Urothelium cell line (cell line): Measurements from ENCODE around the gene PRC1.
"Not testable (repeated sequence)": the region's sequence is repeated elsewhere in the genome, so short reads cannot be mapped to it uniquely, and the experiment has no call there.

Experiments
- DNase-seq: peaks from one replicate; pipeline ENCODE4 v3.0.0; 2011; ENCODE audit warnings: low spot score, mixed read lengths
- FAIRE-seq: peaks from 2 replicates; lab custom pipeline; 2011; peaks lifted over from hg19 to GRCh38; lab: Jason Lieb, UNC

Gene PRC1

GRCh38 chr15:90994417-90995311 lies at the start of gene PRC1:
TSS of gene PRC1 (minus strand) at chr15:90994535. CDS start at chr15:90994417, 118 bp downstream.
- FAIRE-seq: peak; percentile 44
- peak; percentile 100 for DNase-seq

- no peak for FAIRE-seq
- DNase-seq: no peak
Measured at GRCh38 chr15:91043202-91043874, 49.0 kb upstream of the PRC1 start.

GRCh38 chr15:91040856-91041255 lies 46.5 kb upstream of the PRC1 start:
- FAIRE-seq (no peak), DNase-seq (no peak)

DNA sequence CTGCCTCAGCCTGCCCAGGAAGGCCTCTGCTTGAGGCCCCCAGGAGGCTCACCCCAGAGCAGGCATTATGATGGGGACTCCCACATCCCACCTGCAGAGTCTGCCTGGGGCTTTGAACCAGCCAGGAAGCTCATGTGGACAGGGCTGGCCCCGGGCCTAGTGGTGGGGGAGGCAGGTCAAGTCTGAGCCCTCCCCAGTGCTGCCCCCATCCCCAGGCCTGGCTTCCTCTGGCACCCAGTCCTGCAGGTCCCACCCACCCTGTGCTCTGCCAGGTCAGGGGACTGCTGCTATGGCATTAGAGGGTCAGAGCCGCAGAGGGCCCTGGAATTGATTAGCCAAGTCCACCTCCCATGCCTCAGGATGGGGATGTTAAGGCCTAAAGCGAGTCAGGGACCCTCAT lies 45.7 kb upstream of the PRC1 start:
- FAIRE-seq: no peak
- DNase-seq: no peak

- FAIRE-seq (no peak), DNase-seq (peak; percentile 38)
Measured at GRCh38 chr15:91032919-91033803, 38.8 kb upstream of the PRC1 start.

- FAIRE-seq (no peak), DNase-seq (no peak)
Measured at GRCh38 chr15:91031796-91032195, 37.5 kb upstream of the PRC1 start.

DNA sequence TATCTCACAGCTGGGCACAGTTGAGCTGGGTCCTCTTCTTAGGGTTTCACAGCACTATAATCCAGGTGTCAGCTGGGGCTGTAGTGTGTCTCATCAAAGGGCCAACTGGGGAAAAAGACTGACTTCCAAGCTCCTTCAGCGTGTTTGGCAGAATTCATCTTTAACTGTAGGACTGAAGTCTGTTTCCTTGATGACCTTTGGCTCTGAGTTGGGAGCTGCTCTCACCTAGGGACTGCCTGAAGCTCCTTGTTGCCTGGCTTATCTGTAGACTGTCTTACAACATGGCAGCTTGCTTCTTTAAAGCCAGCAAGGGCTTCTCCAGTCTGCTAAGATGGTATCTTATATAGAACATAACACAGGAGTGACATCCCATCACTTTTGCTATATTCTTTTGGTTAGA lies 33.3 kb upstream of the PRC1 start:
- FAIRE-seq: peak; percentile 9
- DNase-seq: no peak

DNA sequence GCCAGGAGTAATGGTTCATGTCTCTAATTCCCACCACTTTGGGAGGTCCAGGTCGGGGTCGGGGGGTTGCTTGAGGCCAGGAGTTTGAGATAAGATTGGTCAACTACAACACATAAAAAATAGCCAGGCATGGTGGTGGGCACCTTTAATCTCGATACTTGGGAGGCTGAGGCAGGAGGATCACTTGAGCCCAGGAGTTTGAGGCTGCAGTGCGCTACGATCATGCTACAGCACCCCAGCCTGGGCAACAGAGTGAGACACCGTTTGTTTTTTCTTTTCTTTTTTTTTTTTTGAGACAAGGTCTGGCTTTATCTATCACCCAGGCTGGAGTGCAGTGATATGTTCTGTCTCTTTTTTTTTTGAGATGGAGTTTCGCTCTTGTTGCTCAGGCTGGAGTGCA lies 29.4 kb upstream of the PRC1 start:
- DNase-seq: no peak
- FAIRE-seq: no peak

- FAIRE-seq (no peak), DNase-seq (no peak)
Measured at GRCh38 chr15:91022832-91023129, 28.4 kb upstream of the PRC1 start.

DNA sequence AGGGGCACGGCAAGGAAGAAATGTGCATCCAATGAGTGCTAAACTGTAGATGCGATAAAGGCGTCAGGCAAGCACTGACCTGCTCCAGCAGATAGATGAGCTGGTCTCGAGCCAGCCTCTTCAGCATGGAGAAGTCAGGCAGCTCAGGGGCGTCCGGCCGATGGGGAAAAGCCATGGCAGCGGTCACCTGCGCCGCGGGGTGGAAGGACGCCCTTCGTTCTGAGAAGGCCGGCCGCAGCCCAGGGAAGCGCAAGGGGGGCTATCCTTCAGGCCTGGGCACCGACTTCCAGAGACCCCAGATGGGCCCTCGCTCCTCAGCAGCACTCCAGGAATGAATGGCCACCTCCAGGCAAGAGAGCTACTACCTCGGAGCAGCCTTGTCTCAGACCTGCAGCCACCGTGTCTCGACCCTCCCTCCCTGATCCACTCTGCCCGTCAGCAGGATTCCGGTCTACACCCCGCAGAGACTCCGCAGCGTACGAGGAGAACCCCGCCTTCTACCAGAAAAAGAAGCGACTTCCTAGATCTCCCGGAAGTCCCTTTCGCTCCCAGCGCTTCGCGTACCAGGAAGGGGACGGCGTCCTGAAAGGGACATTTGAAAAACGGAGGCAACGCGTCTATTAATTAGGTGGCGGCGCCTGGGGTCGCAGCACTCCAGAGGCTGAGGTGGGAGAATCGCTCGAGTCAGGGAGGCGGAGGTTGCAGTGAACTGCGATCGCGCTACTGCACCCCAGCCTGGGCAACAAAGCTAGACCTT lies 27.9 kb upstream of the PRC1 start, which contains the start of gene VPS33B:
Gene VPS33B, minus strand, starts transcription at position 520 of the 757 bp plus-strand sequence. Its CDS starts 345 bp downstream, at position 175.
- FAIRE-seq (no peak), DNase-seq (peak; percentile 84)

- FAIRE-seq (no peak), DNase-seq (no peak)
Measured at GRCh38 chr15:91021516-91022074, 27.3 kb upstream of the PRC1 start.

- no peak for FAIRE-seq
- DNase-seq: no peak
Measured at GRCh38 chr15:91018158-91018557, 23.8 kb upstream of the PRC1 start.

DNA sequence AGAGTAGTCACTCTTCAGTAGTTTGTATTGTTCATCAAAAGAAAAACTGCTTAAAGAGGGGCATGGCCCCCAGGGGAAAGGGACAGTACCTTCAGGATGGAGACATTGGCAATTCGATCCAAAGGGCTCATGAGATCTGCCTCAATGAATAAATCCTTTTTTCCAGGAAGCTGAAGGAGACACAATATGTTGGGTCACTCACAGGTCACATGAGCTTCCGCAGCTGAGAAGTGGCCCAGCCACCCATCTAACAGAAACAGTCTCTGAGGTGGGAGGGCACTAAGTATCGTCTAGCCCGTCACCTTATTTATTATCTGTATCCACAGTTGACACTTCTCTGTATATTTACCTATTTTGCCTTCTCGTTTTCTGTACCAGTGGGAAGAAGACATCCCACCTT lies 23.4 kb upstream of the PRC1 start:
- DNase-seq (no peak), FAIRE-seq (no peak)

DNA sequence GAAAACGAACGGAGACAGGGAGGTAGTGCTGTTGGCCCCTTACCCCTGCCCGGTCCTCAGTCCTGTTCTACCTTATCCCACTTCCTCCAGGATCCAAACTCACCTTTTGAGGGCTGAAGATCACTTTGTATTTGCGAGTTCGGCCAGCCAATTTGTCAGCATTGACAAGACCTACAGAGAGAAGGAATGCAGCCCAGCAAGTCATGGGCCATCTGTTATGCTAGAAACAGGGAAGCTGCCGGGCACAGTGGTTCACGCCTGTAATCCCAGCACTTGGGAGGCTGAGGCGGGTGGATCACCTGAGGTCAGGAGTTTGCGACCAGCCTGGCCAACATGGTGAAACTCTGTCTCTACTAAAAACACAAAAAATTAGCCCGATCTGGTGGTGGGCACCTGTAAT lies 19.4 kb upstream of the PRC1 start:
- DNase-seq, FAIRE-seq: not testable (repeated sequence)

GRCh38 chr15:91007266-91007665 lies 12.9 kb upstream of the PRC1 start:
- no peak for FAIRE-seq
- no peak for DNase-seq

DNA sequence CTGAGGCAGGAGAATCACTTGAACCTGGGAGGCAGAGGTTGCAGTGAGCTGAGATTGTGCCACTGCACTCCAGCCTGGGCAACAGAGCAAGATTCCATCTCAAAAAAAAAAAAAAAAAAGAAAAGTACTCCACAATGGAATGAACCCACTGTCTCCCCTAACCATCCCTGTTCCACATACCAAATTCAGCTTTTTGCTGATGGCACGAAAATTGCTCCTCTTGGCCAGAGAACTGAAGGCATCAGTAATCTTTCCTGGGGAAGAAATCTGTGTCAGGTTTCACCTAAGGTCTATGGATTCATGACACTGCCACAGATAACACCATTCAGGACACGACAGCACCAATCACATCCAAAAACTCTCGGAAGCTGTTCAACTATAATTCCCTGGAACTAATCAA lies 6.9 kb upstream of the PRC1 start:
- FAIRE-seq (no peak), DNase-seq (no peak)

GRCh38 chr15:90998737-90999136 lies 4.4 kb upstream of the PRC1 start:
- no peak for DNase-seq

GRCh38 chr15:90994059-90994416 lies 297 bp downstream of the PRC1 start:
- FAIRE-seq: no peak
- DNase-seq: peak; percentile 33

More at GRCh38 chr15:90998737-90999136, 4.4 kb upstream of the PRC1 start:
- FAIRE-seq: no peak

- DNase-seq (no peak), FAIRE-seq (no peak)
Measured at GRCh38 chr15:90991587-90992285, 2.6 kb downstream of the PRC1 start.

- no peak for FAIRE-seq
- no peak for DNase-seq
Measured at GRCh38 chr15:90990446-90990845, 3.9 kb downstream of the PRC1 start.
